H1 (cell line): ENCODE measurements around the gene ADSS1. TPM values are rescaled to one million over a fixed set of nuclear protein-coding genes. Genes with fewer than 3 reads are reported as not detected.

Experiments
- CTCF ChIA-PET: fragments of 300-600 bp; sonication (Branson Sonifier 250); formaldehyde crosslinking; loops from one replicate; lab custom pipeline; 2021; ENCODE audit not compliant: partially characterized antibody; lab: Charles Lee
- POLR2A ChIA-PET: fragments of 300-600 bp; sonication (Branson Sonifier 250); formaldehyde crosslinking; loops from one replicate; lab custom pipeline; 2021; ENCODE audit warnings: inconsistent platforms; ENCODE audit not compliant: partially characterized antibody; lab: Charles Lee
- DNase-seq, 2 experiments: peaks; one replicate each; pipeline versions ENCODE4 v3.0.0 to v3.0.0-alpha.2; 2010 to 2022; ENCODE audit warnings: low spot score in 2 of 2, low read depth in 1 of 2, mixed read lengths in 1 of 2
- FAIRE-seq: peaks from 2 replicates; lab custom pipeline; 2011; peaks lifted over from hg19 to GRCh38; lab: Jason Lieb, UNC
- H2AFZ ChIP-seq: 2 replicates; pipeline ENCODE4 v1.8.1; 2012; ENCODE audit warnings: low read length, inconsistent platforms
- H2AK5ac ChIP-seq: 2 replicates; pipeline ENCODE4 v1.6.1; 2013; ENCODE audit warnings: low read depth, low read length
- H2BK120ac ChIP-seq: replicated peaks from 2 replicates; pipeline ENCODE3; 2013; ENCODE audit warnings: low read depth, low read length, inconsistent platforms
- H2BK12ac ChIP-seq: 2 replicates; pipeline ENCODE4 v1.6.1; 2013; ENCODE audit warnings: low read depth, low read length
- H2BK15ac ChIP-seq: 2 replicates; pipeline ENCODE4 v1.6.1; 2013; ENCODE audit warnings: low read length
- H2BK20ac ChIP-seq: 2 replicates; pipeline ENCODE4 v1.6.1; 2013; ENCODE audit warnings: low read length
- H2BK5ac ChIP-seq: 2 replicates; pipeline ENCODE4 v1.6.1; 2013; ENCODE audit warnings: low read depth, low read length
- H3K14ac ChIP-seq: 2 replicates; pipeline ENCODE4 v1.6.1; 2013; ENCODE audit warnings: inconsistent platforms; ENCODE audit not compliant: insufficient read length
- H3K18ac ChIP-seq: 2 replicates; pipeline ENCODE4 v1.6.1; 2013; ENCODE audit warnings: low read length; ENCODE audit errors: extremely low read depth
- H3K23ac ChIP-seq: 2 replicates; pipeline ENCODE4 v1.6.1; 2013; ENCODE audit warnings: inconsistent platforms; ENCODE audit not compliant: insufficient read length
- H3K23me2 ChIP-seq: 2 replicates; pipeline ENCODE4 v1.6.1; 2013; ENCODE audit warnings: low read depth, low read length
- H3K27ac ChIP-seq: 2 replicates; pipeline ENCODE4 v1.6.1; 2011; ENCODE audit warnings: low read depth, low read length, inconsistent platforms
- H3K27me3 ChIP-seq, 4 experiments: replicated peaks in 1 of 4; 1 replicate in 1 of 4; 2 replicates in 3 of 4; pipeline versions ENCODE4 v1.6.1 to v1.8.1; 2011 to 2013; ENCODE audit warnings: low read length in 3 of 4, mild to moderate bottlenecking in 3 of 4, inconsistent platforms in 2 of 4, mixed read lengths in 2 of 4, moderate library complexity in 1 of 4; ENCODE audit not compliant: control insufficient read depth in 3 of 4, insufficient read depth in 3 of 4; ENCODE audit errors: extremely low read depth in 1 of 4
- H3K36me3 ChIP-seq, 4 experiments: 2 replicates each; pipeline versions ENCODE4 v1.6.1 to v1.8.1; 2011 to 2013; ENCODE audit warnings: mild to moderate bottlenecking in 4 of 4, low read length in 3 of 4, moderate library complexity in 2 of 4, control low read depth in 1 of 4, inconsistent platforms in 1 of 4; ENCODE audit not compliant: insufficient read depth in 4 of 4, control insufficient read depth in 2 of 4
- H3K4ac ChIP-seq: replicated peaks from 2 replicates; pipeline ENCODE3; 2013; ENCODE audit warnings: low read length, low read depth, mixed read lengths, inconsistent platforms; ENCODE audit not compliant: insufficient read length
- H3K4me1 ChIP-seq, 4 experiments: replicated peaks in 1 of 4; 1 replicate in 1 of 4; 2 replicates in 3 of 4; pipeline versions ENCODE4 v1.6.1 to v1.8.1; 2011 to 2013; ENCODE audit warnings: low read length in 3 of 4, inconsistent platforms in 2 of 4, mixed read lengths in 1 of 4; ENCODE audit not compliant: insufficient read depth in 4 of 4, control insufficient read depth in 3 of 4
- H3K4me2 ChIP-seq, 2 experiments: 2 replicates each; pipeline versions ENCODE4 v1.6.1 to v1.8.1; 2011 to 2013; ENCODE audit warnings: low read depth in 2 of 2, low read length in 2 of 2, control low read depth in 1 of 2, inconsistent platforms in 1 of 2, mild to moderate bottlenecking in 1 of 2; ENCODE audit not compliant: insufficient read depth in 1 of 2
- H3K4me3 ChIP-seq, 4 experiments: fragments of 200-600, 300-600 bp in 1 of 4; sonication (generic), shearing (Covaris generic), sonication (Bioruptor Twin) in 1 of 4; 2 replicates each; pipeline versions ENCODE4 v1.5.1 to v1.8.1; 2011 to 2016; ENCODE audit warnings: low read length in 4 of 4, low read depth in 3 of 4, control low read depth in 2 of 4, inconsistent platforms in 2 of 4, mild to moderate bottlenecking in 2 of 4, mixed read lengths in 1 of 4, moderate library complexity in 1 of 4; ENCODE audit not compliant: insufficient read depth in 2 of 4; ENCODE audit errors: extremely low read depth in 1 of 4
- H3K56ac ChIP-seq: replicated peaks from 2 replicates; pipeline ENCODE3; 2013; ENCODE audit warnings: low read depth, mild to moderate bottlenecking, mixed read lengths, low read length, inconsistent platforms; ENCODE audit not compliant: insufficient read length
- H3K79me1 ChIP-seq: 2 replicates; pipeline ENCODE4 v1.6.1; 2013; ENCODE audit warnings: low read depth, low read length, control low read depth
- H3K79me2 ChIP-seq, 2 experiments: 2 replicates each; pipeline versions ENCODE4 v1.6.1 to v1.8.1; 2012 to 2013; ENCODE audit warnings: low read length in 2 of 2, mild to moderate bottlenecking in 2 of 2, inconsistent platforms in 1 of 2; ENCODE audit not compliant: insufficient read depth in 2 of 2, control insufficient read depth in 1 of 2
- H3K9ac ChIP-seq, 4 experiments: replicated peaks in 1 of 4; 1 replicate in 1 of 4; 2 replicates in 3 of 4; pipeline versions ENCODE4 v1.6.1 to v1.8.1; 2011 to 2013; ENCODE audit warnings: low read depth in 3 of 4, low read length in 3 of 4, control low read depth in 2 of 4, mild to moderate bottlenecking in 2 of 4, moderate library complexity in 2 of 4, inconsistent platforms in 1 of 4; ENCODE audit errors: extremely low read depth in 1 of 4
- H3K9me3 ChIP-seq, 2 experiments: 2 replicates each; pipeline versions ENCODE4 v1.6.1 to v1.8.1; 2012 to 2013; ENCODE audit warnings: mild to moderate bottlenecking in 2 of 2, moderate library complexity in 2 of 2, control low read depth in 1 of 2, inconsistent platforms in 1 of 2, low read depth in 1 of 2, low read length in 1 of 2, mixed read lengths in 1 of 2; ENCODE audit not compliant: insufficient read depth in 2 of 2
- H4K20me1 ChIP-seq, 2 experiments: replicated peaks in 1 of 2; 2 replicates each; pipeline versions ENCODE3 to v1.8.1; 2011 to 2013; ENCODE audit warnings: inconsistent platforms in 2 of 2, low read length in 2 of 2, mild to moderate bottlenecking in 1 of 2; ENCODE audit not compliant: insufficient read depth in 2 of 2, control insufficient read depth in 1 of 2
- H4K5ac ChIP-seq: 2 replicates; pipeline ENCODE4 v1.6.1; 2013; ENCODE audit warnings: low read length, low read depth, mixed read lengths, inconsistent platforms; ENCODE audit not compliant: insufficient read length
- H4K8ac ChIP-seq: 2 replicates; pipeline ENCODE4 v1.8.0; 2013; ENCODE audit warnings: mild to moderate bottlenecking, moderate library complexity, low read length, inconsistent platforms; ENCODE audit not compliant: insufficient read depth; ENCODE audit errors: extremely low read depth
- H4K91ac ChIP-seq: replicated peaks from 2 replicates; pipeline ENCODE3; 2013; ENCODE audit warnings: low read length, mixed read lengths, inconsistent platforms; ENCODE audit not compliant: insufficient read length
- TAF1 ChIP-seq: IDR thresholded peaks from 2 replicates; pipeline ENCODE4 v1.6.1; 2011; ENCODE audit warnings: mild to moderate bottlenecking, low read depth, low read length
- YY1 ChIP-seq: IDR thresholded peaks from 2 replicates; pipeline ENCODE4 v1.6.1; 2011; ENCODE audit warnings: low read depth, mild to moderate bottlenecking, low read length
- WGBS, 2 experiments: shearing (Covaris generic) in 1 of 2; methylation state at CpG; one replicate each; pipeline versions ENCODE4 v1.1.6 to v1.1.7; 2013 to 2015; ENCODE audit warnings: low lambda C conversion rate in 2 of 2, mixed read lengths in 2 of 2, inconsistent platforms in 1 of 2, low coverage in 1 of 2, missing lambda C conversion rate in 1 of 2; ENCODE audit not compliant: insufficient replicate concordance in 2 of 2, insufficient coverage in 1 of 2, insufficient read length in 1 of 2; ENCODE audit errors: extremely low coverage in 1 of 2, missing lambda C conversion rate in 1 of 2; 5-methylcytosine and 5-hydroxymethylcytosine counted together
- polyA plus RNA-seq, 7 experiments: library from polyadenylated mRNA; depleted of rRNA in 3 of 7; stranded (reverse) in 5 of 7; unstranded in 2 of 7; fragments of >200 nt in 5 of 7; fragments of 200-250 nt in 2 of 7; gene quantifications; 1 replicate in 5 of 7; 2 replicates in 1 of 7; 4 replicates in 1 of 7; pipeline versions ENCODE4 v1.2.1 to v1.2.3, GENCODE V29; 2011 to 2013; ENCODE audit warnings: missing spikeins in 2 of 7, mixed read lengths in 2 of 7
- total RNA-seq: library from RNA; stranded (reverse); fragmentation: NEBNext Ultra II Directional; extraction: Animal tissue kit (Norgen Biotek cat#: 25700); gene quantifications from 2 replicates; pipeline ENCODE4 v1.2.1, GENCODE V29; 2021

The ADSS1 gene
- total and polyA plus RNA-seq, 2 of the 8 experiments (the other 6 are each of a cell fraction or from before 2014, with no cell fraction given) = 7.1 to 7.9 TPM

- peak overlapping the region; percentile 40 to 97 (median 66) for H3K4me3 ChIP-seq
Measured at GRCh38 chr14:104752423-104752734, 28.4 kb downstream of the ADSS1 start.

More at GRCh38 chr14:104752423-104752734, 28.4 kb downstream of the ADSS1 start:
- H2BK20ac ChIP-seq = no peak overlapping the region
- H3K79me2 ChIP-seq = peaks cover 10 to 39% of the 10 kb centered on the region in 2 experiments; a peak in 3 of 4 replicates
- H2BK120ac ChIP-seq = no peak overlapping the region
- H3K23ac ChIP-seq = no peak overlapping the region
- peak overlapping the region; percentile 61; the same call in 1 of the 2 replicates for H2BK15ac ChIP-seq
- FAIRE-seq (no peak), DNase-seq (no peak)
- H2AFZ ChIP-seq = peak overlapping the region; percentile 89; the same call in 1 of the 2 replicates
- peak overlapping the region; percentile 41; the same call in 1 of the 2 replicates for H4K8ac ChIP-seq
- H2BK12ac ChIP-seq = 0 out of 2 replicates have a peak overlapping the region, but pooled peaks have one; percentile 75
- peak overlapping the region in 2 of 4 experiments; percentile 25 to 53; a peak in 1 of 7 replicates for H3K9ac ChIP-seq
- peak overlapping the region; percentile 57 to 68 for H3K4me2 ChIP-seq
- no peaks in the 10 kb centered on the region; a peak in 1 of 7 replicates for H3K27me3 ChIP-seq
- H4K91ac ChIP-seq = no peak overlapping the region
- no peak overlapping the region for H3K56ac ChIP-seq
- 6% methylated on average over 7 of the region's 21 CpGs; no CpG with 5 or more reads in 1 of the 2 experiments for WGBS, 2 experiments
- H3K23me2 ChIP-seq = peaks cover 5% of the 10 kb centered on the region; the same call in 1 of the 2 replicates
- H3K4ac ChIP-seq = peak overlapping the region; percentile 55
- peak overlapping the region; percentile 71 for H3K18ac ChIP-seq
- ChIA-PET CTCF (interaction anchor here (0.9 to 2.6 kb wide), 10 partner anchors 11 to 144 kb away, joined by 3 to 11 read pairs (median 4); partner anchors contain the start of gene ZBTB42), POLR2A (interaction anchor here (0.8 to 2.9 kb wide), 18 partner anchors 10 to 111 kb away, joined by 3 to 21 read pairs (median 6); no protein-coding TSS in a partner anchor)
- no peak overlapping the region for H2AK5ac ChIP-seq
- peaks cover 16 to 35% of the 10 kb centered on the region in 2 experiments for H4K20me1 ChIP-seq
- H2BK5ac ChIP-seq = no peak overlapping the region
- H3K79me1 ChIP-seq = peaks cover 24% of the 10 kb centered on the region
- H4K5ac ChIP-seq = no peak overlapping the region
- peaks cover 10 to 25% of the 10 kb centered on the region in 2 experiments for H3K9me3 ChIP-seq
- H3K27ac ChIP-seq = no peak overlapping the region
- TF ChIP-seq TAF1 (peak; percentile 58; the same call in 1 of the 2 replicates), YY1 (no peak)
- no peak overlapping the region for H3K14ac ChIP-seq
- peaks cover 8 to 28% (median 15%) of the 10 kb centered on the region in 4 experiments; a peak in 7 of 8 replicates for H3K36me3 ChIP-seq
- peaks cover 0 to 13% (median 5%) of the 10 kb centered on the region in 4 experiments; a peak in 6 of 7 replicates for H3K4me1 ChIP-seq
